Activated CD4-positive, alpha-beta T cell treated with anti-CD3 and anti-CD28 coated beads, Interleukin-2, amount 50 U/mL, for 4 hours (primary cell): ENCODE data around the gene EMC7.
"Not testable (repeated sequence)": the region's sequence is repeated elsewhere in the genome, so short reads cannot be mapped to it uniquely, and the experiment has no call there.

Source experiments
- DNase-seq, 2 experiments: peaks; one replicate each; pipeline ENCODE4 v3.0.0-alpha.2; 2020

EMC7 gene

DNA sequence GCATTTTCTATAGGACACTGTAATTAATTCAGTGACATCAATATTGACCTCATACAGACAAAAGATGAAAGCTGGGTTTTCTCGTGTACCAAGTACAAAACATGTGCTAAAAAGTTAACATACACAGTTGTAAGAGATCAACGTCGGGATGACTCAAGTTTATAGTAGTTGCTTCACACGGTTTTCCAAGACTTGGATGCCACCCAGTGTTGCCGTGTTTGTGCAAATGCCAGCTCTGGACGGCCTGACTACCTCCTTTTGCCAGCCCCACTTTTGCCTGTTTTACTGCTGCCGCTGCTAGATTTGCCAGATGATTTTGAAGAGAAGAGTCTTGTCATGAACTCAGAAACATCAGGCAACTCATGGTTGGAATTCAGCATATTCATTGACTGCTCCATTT, 17.6 kb downstream of the EMC7 start:
- DNase-seq: no peak

DNA sequence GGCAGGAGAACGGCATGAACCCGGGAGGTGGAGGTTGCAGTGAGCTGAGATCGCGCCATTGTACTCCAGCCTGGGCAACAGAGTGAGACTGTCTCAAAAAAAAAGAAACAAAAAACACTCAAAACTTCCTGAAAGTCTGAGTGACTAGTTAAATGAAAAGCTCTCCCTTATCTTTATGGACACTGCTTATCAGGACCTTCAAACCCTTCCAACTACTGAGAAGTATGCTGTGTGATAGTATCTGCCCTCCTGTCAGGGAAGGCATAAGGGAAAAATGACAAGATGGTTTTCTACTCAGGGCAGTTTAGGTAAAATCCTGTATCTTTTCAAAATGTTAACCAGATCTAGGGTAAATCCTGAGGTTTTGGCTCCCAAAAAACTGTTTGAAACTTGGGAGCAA, 21.8 kb downstream of the EMC7 start:
- no peak for DNase-seq

DNA sequence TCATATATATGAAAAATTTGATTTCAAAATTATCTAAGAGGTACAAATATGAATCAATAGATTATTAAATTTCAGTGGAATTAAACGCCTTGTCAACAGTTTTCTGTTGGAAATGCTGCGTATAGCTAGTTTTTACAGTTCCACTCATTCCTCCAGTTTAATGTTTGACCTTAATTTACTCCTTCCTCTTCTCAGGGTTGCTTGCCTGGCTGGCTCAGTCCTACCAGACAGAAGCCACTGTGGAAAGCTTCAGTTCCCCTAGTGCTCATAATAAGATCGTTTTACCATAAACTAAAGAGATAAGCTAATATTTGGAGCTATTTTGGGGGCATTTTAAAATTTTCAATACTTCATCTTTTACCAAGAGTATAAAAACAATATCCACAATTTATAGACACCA, 22.8 kb downstream of the EMC7 start:
- no peak for DNase-seq

DNA sequence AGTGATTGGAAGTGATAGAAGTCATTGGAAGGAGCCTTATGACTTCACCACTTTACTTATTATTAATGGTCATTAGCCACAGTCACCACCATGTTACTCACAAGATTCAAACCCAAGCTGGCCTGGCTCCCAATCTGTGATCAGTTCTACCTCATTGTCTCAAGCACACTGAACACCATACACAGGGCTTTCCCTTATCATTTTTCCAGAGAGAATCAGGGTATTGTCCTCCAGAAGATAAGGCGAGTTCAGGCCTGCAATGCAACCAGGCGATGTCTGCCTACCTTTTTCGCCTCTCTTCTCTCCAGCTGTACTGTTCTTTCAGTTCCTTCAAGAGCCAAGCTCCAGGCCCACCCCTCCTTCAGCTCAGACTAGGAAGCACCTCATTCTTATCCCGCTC, 24.9 kb downstream of the EMC7 start:
- no peak for DNase-seq

DNA sequence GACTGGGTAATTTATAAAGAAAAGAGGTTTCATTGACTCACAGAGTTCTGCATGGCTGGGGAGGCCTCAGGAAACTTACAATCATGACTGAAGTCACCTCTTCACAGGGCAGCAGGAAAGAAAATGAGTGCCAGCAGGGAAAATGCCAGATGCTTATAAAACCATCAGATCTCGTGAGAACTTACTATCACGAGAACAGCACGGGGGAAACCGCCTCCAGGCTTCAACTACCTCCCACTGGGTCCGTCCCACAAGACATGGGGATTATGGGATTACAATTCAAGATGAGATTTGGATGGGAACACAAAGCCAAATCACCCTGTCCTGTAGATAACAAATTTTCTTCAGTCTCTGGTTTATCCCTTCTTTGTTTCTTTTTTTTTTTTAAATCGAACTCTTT, 31.7 kb downstream of the EMC7 start:
- DNase-seq: no peak

DNA sequence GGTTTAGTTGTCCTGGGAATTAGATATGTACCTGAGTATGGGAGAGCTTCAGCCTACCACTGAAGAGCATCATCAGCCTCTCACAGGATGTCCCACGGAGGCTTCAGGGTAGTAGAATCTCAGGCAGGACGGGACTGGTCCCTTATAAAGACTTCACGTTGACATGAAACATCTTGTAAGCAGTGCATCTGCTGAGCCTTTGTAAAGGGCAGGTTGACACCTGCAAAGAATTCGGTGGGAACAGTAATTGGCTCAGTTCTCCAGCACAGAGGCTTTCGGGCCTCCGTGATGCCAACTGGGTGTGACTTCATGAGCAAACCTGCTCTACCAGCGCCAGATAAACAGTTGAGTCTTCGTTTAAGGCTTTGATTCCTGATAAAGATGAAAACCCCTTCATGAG, 35.7 kb downstream of the EMC7 start:
- DNase-seq: no peak

DNA sequence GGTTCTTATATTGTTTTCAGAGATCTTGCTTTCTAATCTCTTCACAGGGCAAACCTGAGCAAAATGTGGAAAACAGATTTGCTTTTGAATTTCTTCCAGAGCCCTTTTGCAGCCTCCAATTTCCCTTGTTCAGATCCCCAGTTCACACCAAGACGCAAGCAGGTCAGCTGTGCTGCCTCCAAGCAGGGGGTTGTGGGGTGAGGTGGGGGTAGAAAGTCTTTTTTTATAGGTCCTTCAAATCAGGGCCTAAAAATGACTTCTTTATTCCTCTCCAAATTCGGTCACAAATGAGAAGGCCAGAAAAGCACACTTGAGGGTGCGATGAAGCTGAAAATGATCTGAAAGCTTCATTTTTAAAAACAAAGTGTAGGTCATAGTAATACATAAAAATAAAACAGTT, 36.4 kb downstream of the EMC7 start:
- DNase-seq: no peak

DNA sequence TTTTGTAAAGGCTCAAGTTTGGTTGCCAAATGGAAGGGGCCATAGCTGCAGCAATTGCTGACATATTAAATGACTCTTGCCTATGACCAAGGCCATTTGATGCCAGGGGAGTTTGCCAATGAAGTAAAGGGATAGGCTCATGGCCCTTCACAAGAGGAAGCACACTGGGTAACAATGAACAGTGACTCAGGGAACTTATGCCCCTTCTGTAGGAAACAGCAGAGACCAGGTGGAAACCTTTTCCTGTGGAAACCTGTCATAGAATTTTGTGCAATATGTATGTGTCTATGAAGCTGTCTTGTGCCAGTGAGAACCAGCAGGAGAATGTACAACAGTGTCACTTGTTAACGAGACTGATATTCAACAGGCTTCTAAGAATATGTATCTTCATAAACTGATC, 37.2 kb downstream of the EMC7 start:
- DNase-seq: no peak

DNA sequence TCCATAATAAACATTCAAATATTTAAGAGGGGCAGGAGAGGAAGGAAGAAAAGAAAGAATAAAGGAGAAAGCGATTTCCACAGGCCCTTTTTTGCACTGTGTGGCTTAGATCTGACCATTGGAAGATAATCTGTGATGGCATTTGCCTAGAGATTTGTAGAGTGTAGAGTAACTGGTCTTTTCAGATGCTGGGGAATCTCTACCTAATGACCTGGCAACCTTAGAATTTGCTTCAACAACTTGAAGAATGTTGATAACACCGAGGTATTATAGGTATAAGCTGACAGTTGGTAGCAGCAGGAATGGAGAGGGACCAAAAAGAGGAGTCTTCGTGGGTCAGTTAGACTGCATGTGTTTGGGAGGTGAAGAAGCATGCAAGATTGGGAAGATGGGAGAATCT, 41.7 kb downstream of the EMC7 start:
- no peak for DNase-seq

DNA sequence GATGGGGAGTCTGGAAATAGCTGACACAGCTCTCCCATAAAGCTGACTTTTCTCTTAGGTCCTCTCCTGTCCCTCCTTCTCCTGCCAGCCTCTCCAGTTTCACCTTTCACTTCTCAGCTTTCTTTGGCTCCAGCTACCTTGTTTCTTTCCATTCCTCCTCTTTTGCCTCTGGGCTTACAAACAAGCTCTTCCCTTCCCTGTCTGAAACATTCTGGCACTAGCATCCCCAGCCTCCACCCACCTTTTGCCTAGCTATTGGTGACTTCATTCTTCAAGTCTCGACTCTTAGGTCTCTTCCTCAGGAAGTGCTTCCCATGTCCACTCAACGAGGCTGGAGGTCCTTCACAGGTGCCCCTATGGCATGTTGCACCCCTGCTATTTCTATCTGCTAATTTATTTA, 42.2 kb downstream of the EMC7 start:
- DNase-seq: no peak

DNA sequence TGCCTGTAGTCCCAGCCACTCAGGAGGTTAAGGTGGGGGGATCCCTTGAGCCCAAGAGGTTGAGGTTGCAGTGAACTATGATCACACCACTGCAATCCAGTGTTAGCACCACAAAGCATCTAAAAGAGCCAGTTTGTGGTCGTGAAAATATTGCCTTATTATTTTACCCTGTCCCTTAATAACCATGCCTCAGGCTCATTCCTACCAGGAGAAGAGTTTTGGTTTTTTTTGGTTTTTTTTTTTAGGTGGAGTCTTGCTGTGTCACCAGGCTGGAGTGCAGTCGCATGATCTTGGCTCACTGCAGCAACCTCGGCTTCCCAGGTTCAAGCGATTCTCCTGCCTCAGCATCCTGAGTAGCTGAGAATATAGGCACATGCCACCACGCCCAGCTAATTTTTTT, 44.8 kb downstream of the EMC7 start:
- DNase-seq: no peak

DNA sequence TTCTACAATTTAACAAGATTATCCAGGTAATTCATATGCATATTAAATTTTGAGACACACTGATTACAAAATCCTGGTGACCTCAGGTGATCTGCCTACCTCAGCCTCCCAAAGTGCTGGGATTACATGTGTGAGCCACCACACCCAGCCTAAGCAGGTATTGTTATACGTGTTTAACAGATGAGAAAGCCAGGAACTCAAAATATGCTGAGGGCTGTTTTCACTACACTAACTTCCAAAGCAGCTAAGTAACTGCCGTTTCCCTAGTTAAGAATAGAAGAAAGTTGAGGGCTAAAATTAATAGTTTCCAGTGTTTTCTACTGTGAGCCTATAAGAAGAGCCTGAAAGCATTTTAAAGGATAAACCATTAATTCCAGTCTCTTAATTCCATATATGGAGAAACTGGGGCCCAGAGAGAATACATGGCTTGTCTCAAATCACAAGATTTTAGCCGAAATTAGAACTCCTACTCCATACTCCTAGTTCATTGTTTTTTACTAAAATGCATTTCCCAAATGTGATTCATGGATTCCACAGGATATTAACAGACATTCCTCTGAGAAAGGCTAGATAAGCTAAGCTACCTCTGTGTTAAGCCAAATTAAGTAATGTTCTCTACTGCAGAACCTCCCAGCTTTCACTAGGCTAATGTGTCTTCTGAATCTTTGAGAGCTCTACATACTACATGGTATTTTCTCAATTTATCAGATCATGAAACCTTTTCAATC, 45.6 kb downstream of the EMC7 start:
- DNase-seq: no peak

DNA sequence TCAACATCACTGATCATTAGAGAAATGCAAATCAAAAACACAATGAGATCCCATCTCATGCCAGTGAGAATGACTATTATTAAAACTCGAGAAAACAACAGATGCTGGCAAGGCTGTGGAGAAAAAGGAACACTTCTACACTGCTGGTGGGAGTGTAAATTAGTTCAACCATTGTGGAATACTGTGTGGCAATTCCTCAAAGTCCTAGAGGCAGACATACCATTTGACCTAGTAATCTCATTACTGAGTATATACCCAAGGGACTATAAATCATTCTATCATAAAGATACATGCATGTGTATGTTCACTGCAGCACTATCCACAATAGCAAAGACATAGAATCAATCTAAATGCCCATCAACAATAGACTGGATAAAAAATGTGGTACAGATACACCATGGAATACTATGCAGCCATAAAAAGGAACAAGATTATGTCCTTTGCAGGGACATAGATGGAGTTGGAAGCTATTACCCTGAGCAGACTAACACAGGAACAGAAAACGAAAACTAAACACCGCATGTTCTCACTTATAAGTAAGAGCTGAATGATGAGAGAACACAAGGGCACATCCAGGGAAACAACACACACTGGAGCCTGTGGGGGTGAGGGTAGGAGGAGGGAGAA, 47.5 kb downstream of the EMC7 start:
- DNase-seq: no peak

DNA sequence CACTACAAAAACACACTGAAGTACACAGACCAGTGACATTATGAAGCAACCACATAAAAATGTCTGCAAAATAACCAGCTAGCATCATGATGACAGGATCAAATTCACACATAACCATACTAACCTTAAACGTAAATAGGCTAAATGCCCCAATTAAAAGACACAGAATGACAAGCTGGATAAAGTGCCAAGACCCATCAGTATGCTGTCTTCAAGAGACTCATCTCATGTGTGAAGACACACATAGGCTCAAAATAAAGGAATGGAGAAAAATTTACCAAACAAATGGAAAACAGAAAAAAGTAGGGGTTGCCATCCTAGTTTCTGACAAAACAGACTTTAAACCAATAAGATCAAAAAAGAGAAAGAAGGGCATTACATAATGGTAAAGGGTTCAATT, 51.3 kb downstream of the EMC7 start:
- DNase-seq: not testable (repeated sequence)

DNA sequence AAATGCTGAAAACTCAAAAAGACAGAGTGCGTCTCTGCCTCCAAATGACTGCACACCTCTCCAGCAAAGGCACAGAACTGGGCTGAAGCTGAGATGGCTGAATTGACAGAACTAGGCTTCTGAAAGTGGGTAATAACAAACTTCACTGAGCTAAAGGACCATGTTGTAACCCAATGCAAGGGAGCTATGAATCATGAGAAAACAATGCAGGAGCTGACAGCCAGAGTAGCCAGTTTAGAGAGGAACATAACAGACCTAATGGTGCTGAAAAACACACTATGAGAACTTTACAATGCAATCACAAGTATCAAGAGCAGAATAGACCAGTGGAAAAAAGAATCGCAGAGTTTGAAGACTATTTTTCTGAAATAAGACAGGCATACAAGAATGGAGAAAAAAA, 52.5 kb downstream of the EMC7 start:
- no peak for DNase-seq

DNA sequence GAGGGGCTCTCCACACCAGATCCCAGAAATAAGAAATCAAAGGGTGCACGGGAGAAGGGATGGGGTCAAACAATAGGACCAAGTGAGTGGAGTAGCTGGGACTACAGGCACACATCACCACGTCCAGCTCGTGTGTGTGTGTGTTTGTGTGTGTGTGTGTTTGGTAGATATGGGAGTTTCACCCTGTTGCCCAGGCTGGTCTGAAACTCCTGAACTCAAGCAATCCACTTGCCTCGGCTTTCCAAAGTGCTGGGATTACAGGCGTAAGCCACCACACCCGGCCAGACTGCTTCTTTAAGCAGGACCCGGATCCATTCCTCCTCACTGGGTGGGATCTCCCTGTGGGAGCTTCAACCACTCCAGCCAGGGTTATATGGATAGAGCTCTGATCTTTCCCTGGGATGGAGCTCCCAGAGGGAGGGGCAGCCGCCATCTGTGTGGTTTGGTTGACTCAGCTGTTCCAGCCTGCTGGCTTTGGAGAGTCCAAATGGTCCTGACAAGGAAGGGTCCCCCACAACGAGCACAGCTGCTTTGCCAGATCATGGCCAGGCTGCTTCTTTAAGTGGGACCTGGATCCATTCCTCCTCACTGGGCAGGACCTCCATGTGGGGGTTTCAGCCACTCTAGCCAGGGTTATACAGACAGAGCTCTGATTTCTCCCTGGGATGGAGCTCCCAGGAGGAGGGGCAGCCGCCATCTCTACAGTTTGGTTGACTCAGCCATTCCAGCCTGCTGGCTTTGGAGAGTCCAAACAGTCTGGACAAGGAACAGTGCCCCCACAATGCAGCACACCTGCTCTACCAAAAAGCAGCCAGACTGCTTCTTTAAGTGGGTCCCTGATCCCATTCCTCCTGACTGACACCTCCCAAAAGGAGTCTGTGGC, 53.5 kb downstream of the EMC7 start:
- no peak for DNase-seq

DNA sequence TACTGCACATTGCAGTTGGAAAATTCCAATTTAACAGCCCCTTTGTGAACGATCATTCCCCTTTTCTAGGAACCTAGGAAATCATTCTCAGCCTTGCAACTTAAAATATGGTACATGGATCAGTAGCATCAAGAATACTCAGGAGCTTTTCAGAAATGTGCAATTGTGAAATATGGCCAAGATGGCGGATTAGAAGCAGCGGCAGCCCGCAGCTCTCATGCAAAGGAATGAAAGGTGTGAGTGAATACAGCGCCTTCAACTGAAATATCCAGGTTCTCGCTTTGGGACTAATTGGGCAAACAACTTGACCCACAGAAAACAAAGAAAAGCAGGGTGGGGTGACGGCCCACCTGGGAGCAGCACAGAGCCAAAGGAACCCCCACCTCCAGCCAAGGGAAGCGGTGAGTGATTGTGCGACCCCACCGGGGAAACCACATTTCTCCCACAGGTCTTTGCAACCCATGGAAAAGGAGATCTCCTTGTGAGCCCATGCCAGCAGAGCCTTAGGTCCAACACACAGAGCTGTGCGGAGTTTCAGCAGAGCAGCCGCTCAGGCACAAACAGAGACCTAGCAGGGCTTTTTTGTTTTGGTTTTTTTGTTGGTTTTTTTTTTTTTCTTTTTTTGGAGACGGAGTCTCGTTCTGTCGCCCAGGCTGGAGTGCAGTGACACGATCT, 55.1 kb downstream of the EMC7 start:
- DNase-seq: no peak

DNA sequence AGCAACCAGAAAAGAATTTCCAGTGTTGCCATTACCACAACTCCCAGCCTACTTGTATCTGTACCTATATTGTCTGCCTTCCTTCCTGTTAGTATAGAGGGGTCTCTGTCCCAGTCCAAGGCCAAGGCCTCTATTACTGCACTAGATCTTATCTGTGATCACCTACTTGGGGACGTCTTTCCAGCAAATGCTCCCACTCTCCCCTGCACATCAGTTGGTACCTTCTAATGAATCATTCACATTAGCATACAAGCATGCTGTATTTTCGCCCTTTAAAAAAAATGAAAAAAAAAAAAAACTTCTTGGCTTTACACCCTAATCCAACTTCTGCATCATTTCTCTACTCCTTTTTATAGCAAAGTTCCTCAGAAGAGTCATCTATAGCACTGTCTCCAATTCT, 57.8 kb downstream of the EMC7 start:
- no peak for DNase-seq

DNA sequence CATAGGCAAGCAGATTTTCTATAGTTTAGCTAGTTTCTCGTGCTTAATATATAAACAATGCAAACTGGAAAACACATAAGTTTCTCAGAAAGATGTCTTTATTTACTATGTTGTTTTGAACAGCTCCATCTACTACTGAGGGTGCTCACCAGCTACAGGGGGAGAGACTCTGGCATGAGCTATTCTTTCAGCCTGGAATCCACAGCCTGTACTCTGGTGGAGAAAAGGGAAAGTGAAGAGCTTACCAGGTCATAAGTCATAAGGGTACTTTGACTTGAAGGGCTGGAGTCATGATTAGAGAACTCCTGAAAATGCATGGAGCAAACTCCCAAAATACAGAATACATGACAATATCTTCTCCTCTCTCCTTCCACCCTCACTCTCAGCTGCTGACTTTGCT, 58.3 kb downstream of the EMC7 start:
- no peak for DNase-seq

DNA sequence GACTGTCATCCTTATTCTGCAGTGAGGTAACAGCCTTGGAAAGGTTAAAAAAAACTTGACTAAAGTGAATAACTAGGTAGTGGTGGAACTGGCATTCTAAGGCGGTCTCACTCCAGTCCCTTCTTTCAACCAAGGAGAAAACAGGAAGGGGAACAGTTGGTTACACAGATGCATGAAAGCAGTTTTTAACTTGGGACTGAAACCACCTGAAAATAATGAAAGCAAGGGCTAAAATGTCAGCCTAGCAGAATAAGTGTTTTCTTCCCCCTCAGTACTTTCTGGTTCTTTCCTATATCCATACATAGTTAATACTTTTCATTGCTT, 61.9 kb downstream of the EMC7 start:
- DNase-seq: no peak

DNA sequence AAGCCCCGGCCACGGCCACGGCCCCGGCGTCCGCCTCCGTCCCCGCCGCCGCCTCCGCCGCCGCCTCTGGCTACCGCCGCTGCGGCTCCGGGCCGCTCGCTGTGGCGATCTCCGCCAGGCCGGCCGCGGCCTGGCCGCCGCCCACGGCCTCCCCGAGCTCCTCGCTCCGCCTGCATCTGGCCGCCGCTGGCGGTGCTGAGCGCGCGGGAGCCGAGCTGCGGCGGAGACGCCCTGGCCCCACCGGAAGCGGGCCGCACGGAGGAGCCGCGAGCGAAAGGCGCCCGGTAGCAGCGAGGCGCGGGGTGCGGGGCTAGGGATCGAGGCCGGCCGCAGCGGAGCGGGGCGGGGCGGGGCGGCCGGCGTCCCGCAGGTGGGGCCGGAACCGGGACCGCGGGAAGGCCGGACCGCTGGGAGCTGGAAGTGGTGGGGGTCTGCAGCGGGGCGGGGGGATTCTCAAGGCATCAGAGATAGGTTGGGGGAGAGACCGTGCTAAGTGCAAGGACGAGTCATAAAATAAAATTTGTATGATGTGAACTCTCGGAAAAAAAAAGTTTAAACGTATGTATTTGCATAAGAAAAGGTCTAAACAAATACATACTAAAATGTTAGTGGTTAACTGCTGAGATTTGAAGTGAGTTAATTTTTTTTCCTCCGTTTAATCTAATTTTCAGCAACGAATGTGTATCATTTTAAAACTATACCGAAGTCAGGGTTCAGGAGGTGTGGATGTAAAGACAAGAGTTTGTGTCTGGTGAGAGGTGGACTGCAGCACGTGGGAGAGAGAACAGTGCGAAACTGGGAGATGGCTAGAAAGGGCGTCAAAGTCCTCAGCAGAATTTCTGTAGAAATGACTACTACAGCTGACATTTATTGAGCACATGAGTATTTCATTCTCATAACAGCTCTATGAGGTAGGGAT, 62.5 kb downstream of the EMC7 start, which contains the start of gene AVEN:
AVEN (minus strand) TSS at position 334 of the 919 bp plus-strand sequence; CDS start at position 176, 158 bp downstream.
- peak; percentile 41 to 44 for DNase-seq
